SKM-1 (cell line): ENCODE results near the gene MIS12.

Source experiments
- DNase-seq: peaks from one replicate; lab custom pipeline; 2025; ENCODE audit not compliant: unreplicated experiment; lab: John Stamatoyannopoulos, UW

Gene MIS12

GRCh38 chr17:5486206-5487124 lies at the start of gene MIS12:
TSS of gene MIS12 (plus strand) at chr17:5486566. CDS start at chr17:5488863, 2,297 bp downstream.
- peak; percentile 82 for DNase-seq

GRCh38 chr17:5437721-5438317 lies 48.5 kb upstream of the MIS12 start:
- DNase-seq, result no peak

- peak; percentile 67 for DNase-seq
These were observed 47.5 kb upstream of the MIS12 start, which contains the start of gene C1QBP for GRCh38 chr17:5438716-5439445. TSS of gene C1QBP (minus strand) at chr17:5439155. CDS start at chr17:5439073, 82 bp downstream.

- no peak for DNase-seq
These were observed 47.0 kb upstream of the MIS12 start for GRCh38 chr17:5439446-5439764.

- DNase-seq, result no peak
These were observed 42.6 kb upstream of the MIS12 start for GRCh38 chr17:5443728-5444127.

GRCh38 chr17:5444209-5444608 lies 42.2 kb upstream of the MIS12 start:
- no peak for DNase-seq

- DNase-seq, result no peak
These were observed 39.6 kb upstream of the MIS12 start for GRCh38 chr17:5446786-5447185.

- DNase-seq, result no peak
These were observed 21.5 kb upstream of the MIS12 start for GRCh38 chr17:5464717-5465507.

GRCh38 chr17:5466295-5466694 lies 20.1 kb upstream of the MIS12 start:
- no peak for DNase-seq

GRCh38 chr17:5467416-5467815 lies 18.9 kb upstream of the MIS12 start:
- no peak for DNase-seq

- no peak for DNase-seq
These were observed 18.3 kb upstream of the MIS12 start for GRCh38 chr17:5468075-5468473.

- DNase-seq, result no peak
These were observed 13.9 kb upstream of the MIS12 start for GRCh38 chr17:5472511-5472910.

- DNase-seq, result no peak
These were observed 12.5 kb upstream of the MIS12 start for GRCh38 chr17:5473906-5474305.

- no peak for DNase-seq
These were observed 7.4 kb upstream of the MIS12 start for GRCh38 chr17:5478992-5479391.

GRCh38 chr17:5480962-5481361 lies 5.4 kb upstream of the MIS12 start:
- no peak for DNase-seq

GRCh38 chr17:5481451-5481850 lies 4.9 kb upstream of the MIS12 start:
- DNase-seq, result no peak

- DNase-seq, result no peak
These were observed 828 bp upstream of the MIS12 start, which contains the start of gene DERL2 for GRCh38 chr17:5485270-5486205. TSS of gene DERL2 (minus strand) at chr17:5486178. CDS start at chr17:5486161, 17 bp downstream.

GRCh38 chr17:5488752-5489151 lies 2.4 kb downstream of the MIS12 start:
- DNase-seq, result no peak

- DNase-seq, result no peak
These were observed 6.6 kb downstream of the MIS12 start for GRCh38 chr17:5492970-5493369.
